ENCODE measurements around the gene SAPCD1. TPM values are rescaled to one million over a fixed set of nuclear protein-coding genes. Genes with fewer than 3 reads are reported as not detected.
A peak's percentile ranks its signal among the peaks of the same experiment; 100 is the strongest.

The SAPCD1 gene
- total RNA-seq, 3 donors from 2014 or later: 1.6 to 2.0 TPM; not detected in 1

DNA sequence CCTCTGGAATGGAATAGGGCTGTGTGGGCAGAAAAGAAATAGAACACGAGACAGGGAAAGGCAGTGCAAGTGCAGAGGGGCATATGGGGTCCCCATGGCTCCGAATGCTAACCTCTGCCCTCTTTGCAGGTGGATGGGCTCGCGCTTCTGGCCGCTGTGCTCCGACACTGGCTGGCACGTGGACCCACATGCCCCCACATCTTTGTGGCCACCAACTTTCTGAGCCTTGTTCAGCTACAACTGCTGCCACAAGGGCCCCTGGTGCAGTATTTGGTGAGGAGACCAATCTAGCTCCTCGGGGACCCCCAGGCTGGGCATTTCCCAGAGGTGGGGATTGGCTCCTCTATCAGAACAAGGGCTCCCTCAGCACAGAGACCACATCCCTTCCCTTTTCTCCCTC is 1.1 kb upstream of the SAPCD1 start:
- no peak for DNase-seq (ENCODE audit: low spot score in 2 of 2)
- no peak overlapping the region for H3K27ac ChIP-seq
- no peaks in the 10 kb centered on the region for H3K27me3 ChIP-seq
- H3K4me3 ChIP-seq: no peak overlapping the region
- H3K9me3 ChIP-seq: no peaks in the 10 kb centered on the region
- intact Hi-C loops (cut with DNase I; ENCODE audit: low total_unique reads): loop anchor here (10.0 kb wide), 1 partner anchor 57 kb away; the partner anchor contains the start of genes ABHD16A and LY6G6F
- H3K36me3 ChIP-seq: no peaks in the 10 kb centered on the region
- no peak for TF ChIP-seq POLR2A (IDR thresholded peaks at IDR 0.05)
- TF ChIP-seq POLR2AphosphoS5 (IDR thresholded peaks at IDR 0.05): no peak
- TF ChIP-seq, protein P1, sequence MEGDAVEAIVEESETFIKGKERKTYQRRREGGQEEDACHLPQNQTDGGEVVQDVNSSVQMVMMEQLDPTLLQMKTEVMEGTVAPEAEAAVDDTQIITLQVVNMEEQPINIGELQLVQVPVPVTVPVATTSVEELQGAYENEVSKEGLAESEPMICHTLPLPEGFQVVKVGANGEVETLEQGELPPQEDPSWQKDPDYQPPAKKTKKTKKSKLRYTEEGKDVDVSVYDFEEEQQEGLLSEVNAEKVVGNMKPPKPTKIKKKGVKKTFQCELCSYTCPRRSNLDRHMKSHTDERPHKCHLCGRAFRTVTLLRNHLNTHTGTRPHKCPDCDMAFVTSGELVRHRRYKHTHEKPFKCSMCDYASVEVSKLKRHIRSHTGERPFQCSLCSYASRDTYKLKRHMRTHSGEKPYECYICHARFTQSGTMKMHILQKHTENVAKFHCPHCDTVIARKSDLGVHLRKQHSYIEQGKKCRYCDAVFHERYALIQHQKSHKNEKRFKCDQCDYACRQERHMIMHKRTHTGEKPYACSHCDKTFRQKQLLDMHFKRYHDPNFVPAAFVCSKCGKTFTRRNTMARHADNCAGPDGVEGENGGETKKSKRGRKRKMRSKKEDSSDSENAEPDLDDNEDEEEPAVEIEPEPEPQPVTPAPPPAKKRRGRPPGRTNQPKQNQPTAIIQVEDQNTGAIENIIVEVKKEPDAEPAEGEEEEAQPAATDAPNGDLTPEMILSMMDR (IDR thresholded peaks at IDR 0.05): no peak
- H3K4me1 ChIP-seq: no peaks in the 10 kb centered on the region

DNA sequence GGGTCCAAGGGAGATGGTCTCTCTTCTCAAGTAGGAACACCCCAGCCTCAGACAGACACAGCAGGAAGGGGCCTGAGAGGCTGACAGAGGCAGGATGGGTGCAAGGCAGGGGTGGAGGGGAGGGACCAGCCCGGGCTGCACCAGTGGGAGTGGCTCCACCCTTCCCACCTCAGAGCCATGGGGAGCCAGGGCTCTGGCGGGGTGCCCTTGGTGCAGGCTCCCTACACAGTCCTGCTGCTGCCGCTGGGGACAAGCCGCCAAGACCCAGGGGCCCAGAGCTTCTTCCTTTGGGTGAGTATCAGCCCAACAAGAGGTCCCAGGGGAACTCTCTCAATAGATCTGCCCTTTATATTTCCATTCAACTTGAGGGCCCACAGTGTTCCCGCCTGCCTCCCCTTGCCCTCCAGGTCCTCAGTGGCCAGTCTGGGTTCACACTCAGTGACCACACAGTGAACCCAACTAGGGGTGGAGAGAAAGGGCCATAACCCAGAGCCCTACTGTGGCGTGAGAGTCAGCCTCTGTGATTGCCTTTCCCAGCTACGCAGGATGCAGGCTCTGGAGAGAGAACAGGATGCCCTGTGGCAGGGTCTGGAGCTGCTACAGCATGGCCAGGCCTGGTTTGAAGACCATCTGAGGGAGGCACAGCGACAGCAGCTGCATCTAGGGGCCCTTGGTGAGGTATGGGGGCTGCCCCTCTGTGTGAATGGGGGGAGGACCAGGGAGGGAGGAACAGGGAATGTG is 592 bp downstream of the SAPCD1 start:
- DNase-seq (ENCODE audit: low spot score in 2 of 2): no peak
- Histone ChIP-seq H3K4me1 (no peaks in the 10 kb centered on the region), H3K27me3 (no peaks in the 10 kb centered on the region), H3K4me3 (no peak overlapping the region), H3K27ac (peak overlapping the region; percentile 10 to 21), H3K9me3 (no peaks in the 10 kb centered on the region), H3K36me3 (no peaks in the 10 kb centered on the region)
- no peak for TF ChIP-seq POLR2A (IDR thresholded peaks at IDR 0.05)
- TF ChIP-seq, protein P1 (IDR thresholded peaks at IDR 0.05): no peak
- TF ChIP-seq POLR2AphosphoS5 (IDR thresholded peaks at IDR 0.05): no peak
- intact Hi-C loops (cut with DNase I; ENCODE audit: low total_unique reads): loop anchor here (10.0 kb wide), 1 partner anchor 58 kb away; the partner anchor contains the start of genes ABHD16A and LY6G6F

DNA sequence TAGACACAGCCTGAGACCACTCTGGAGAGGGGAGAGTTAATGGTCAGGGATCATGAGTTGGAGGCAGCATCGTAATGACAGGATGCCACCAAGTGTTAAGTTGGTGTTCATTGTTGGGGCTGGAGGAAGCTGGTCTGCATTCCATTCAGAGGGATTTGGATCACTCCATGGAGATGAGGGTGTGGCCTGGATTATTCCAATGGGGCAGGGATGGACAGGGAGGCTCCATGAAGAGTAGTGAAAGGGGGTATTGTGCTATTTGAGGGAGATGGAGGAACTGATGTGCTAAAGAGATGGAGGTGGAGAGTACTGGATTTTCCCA is 1.1 kb downstream of the SAPCD1 start:
- Histone ChIP-seq H3K27ac (peak overlapping the region in 1 of 2 donors; percentile 10), H3K36me3 (no peaks in the 10 kb centered on the region), H3K4me1 (no peaks in the 10 kb centered on the region), H3K4me3 (no peak overlapping the region), H3K27me3 (no peaks in the 10 kb centered on the region), H3K9me3 (no peaks in the 10 kb centered on the region)
- intact Hi-C loops (cut with DNase I; ENCODE audit: low total_unique reads): loop anchor here (10.0 kb wide), 1 partner anchor 59 kb away; the partner anchor contains the start of genes ABHD16A and LY6G6F
- TF ChIP-seq, protein P1 (IDR thresholded peaks at IDR 0.05): no peak
- no peak for TF ChIP-seq POLR2AphosphoS5 (IDR thresholded peaks at IDR 0.05)
- TF ChIP-seq POLR2A (IDR thresholded peaks at IDR 0.05): no peak
- no peak for DNase-seq (ENCODE audit: low spot score in 2 of 2)

DNA sequence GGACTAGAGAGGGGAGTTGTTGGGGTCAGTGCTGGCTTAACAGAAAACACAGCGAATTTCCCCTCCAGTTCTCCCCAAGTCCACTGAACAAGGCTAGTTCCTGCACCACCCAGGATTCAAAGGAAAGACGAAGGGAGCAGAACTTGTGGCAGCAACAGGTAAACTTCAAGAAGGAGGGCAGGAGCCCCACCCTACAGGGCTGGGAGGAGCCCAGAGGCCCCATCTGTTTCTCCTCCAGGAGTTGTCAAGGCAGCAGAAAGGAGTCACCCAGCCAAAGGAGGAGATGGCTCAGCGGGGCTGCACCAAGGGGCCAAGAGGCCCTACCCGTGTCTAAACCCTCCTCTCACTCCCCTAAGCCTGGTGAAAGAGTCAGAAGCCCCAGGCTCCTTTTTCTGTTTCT is 1.7 kb downstream of the SAPCD1 start:
- TF ChIP-seq POLR2AphosphoS5 (IDR thresholded peaks at IDR 0.05) (no peak), POLR2A (IDR thresholded peaks at IDR 0.05) (no peak)
- intact Hi-C loops (cut with DNase I; ENCODE audit: low total_unique reads): loop anchor here (10.0 kb wide), 1 partner anchor 59 kb away; the partner anchor contains the start of genes ABHD16A and LY6G6F
- Histone ChIP-seq H3K27ac (no peak overlapping the region), H3K9me3 (no peaks in the 10 kb centered on the region), H3K4me1 (no peaks in the 10 kb centered on the region), H3K36me3 (no peaks in the 10 kb centered on the region), H3K4me3 (no peak overlapping the region), H3K27me3 (no peaks in the 10 kb centered on the region)
- no peak for DNase-seq (ENCODE audit: low spot score in 2 of 2)

DNA sequence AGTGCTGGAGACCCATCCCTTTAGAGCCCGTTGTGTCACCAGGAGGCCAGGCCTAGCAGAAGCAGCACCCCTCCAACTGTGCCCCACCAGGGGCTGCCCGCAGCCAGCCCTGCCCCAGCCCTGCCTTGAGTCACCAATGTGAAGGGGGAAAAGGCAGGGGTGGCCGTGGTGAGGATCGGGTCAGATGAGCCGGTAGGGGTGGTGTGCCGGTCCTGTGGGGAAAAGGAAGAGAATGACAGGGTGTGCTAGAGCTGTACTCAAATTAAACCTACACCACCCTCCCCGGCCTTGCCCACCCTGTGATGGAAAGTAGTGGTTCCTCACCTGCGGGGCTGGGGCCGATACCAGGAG is 3.1 kb downstream of the SAPCD1 start:
- no peaks in the 10 kb centered on the region for H3K9me3 ChIP-seq
- H3K27ac ChIP-seq: no peak overlapping the region
- no peaks in the 10 kb centered on the region for H3K36me3 ChIP-seq
- H3K27me3 ChIP-seq: no peaks in the 10 kb centered on the region
- intact Hi-C loops (cut with DNase I; ENCODE audit: low total_unique reads): loop anchor here (10.0 kb wide), 1 partner anchor 61 kb away; the partner anchor contains the start of genes ABHD16A and LY6G6F
- no peak overlapping the region for H3K4me3 ChIP-seq
- TF ChIP-seq, protein P1 (IDR thresholded peaks at IDR 0.05): no peak
- TF ChIP-seq POLR2A (IDR thresholded peaks at IDR 0.05): no peak
- no peak for TF ChIP-seq POLR2AphosphoS5 (IDR thresholded peaks at IDR 0.05)
- H3K4me1 ChIP-seq: no peaks in the 10 kb centered on the region
- DNase-seq (ENCODE audit: low spot score in 2 of 2): no peak
